ENCODE data around the gene ANKRD36C.

GRCh38 chr2:96025194-96025492, 33.5 kb upstream of the ANKRD36C start:
- TF ChIP-seq POLR2A (IDR thresholded peaks at IDR 0.05; ENCODE audit: low read length) (no peak), GATA1 (IDR thresholded peaks at IDR 0.05; ENCODE audit: low read depth, low read length) (no peak)
